Smooth muscle cell (in vitro differentiated cells): ENCODE measurements around the gene FBXL13. TPM values are rescaled to one million over a fixed set of nuclear protein-coding genes. Genes with fewer than 3 reads are reported as not detected.
A peak's percentile ranks its signal among the peaks of the same experiment; 100 is the strongest.

Experiments
- DNase-seq: peaks from one replicate; lab custom pipeline; 2025; ENCODE audit not compliant: unreplicated experiment; lab: John Stamatoyannopoulos, UW
- H2AFZ ChIP-seq: fragments of 200-600 bp; sonication (generic); 2 replicates; pipeline ENCODE4 v1.6.0; 2016; ENCODE audit warnings: antibody characterized with exemption, low read depth, mild to moderate bottlenecking
- H3F3A ChIP-seq: fragments of 200-600 bp; sonication (generic); 2 replicates; pipeline ENCODE4 v1.6.0; 2017; ENCODE audit warnings: antibody characterized with exemption, low read depth
- H3K27ac ChIP-seq: fragments of 200-600 bp; sonication (generic); 2 replicates; pipeline ENCODE4 v1.5.1; 2016; ENCODE audit warnings: low read depth, mild to moderate bottlenecking
- H3K27me3 ChIP-seq: fragments of 200-600 bp; sonication (generic); 2 replicates; pipeline ENCODE4 v1.6.1; 2016; ENCODE audit warnings: low read depth, mild to moderate bottlenecking
- H3K36me3 ChIP-seq: fragments of 200-600 bp; sonication (generic); 2 replicates; pipeline ENCODE4 v1.5.1; 2016; ENCODE audit warnings: low read depth
- H3K4me1 ChIP-seq: fragments of 200-600 bp; sonication (generic); 2 replicates; pipeline ENCODE4 v1.5.1; 2016; ENCODE audit warnings: low read depth
- H3K4me2 ChIP-seq: fragments of 200-600 bp; sonication (generic); 2 replicates; pipeline ENCODE4 v1.6.0; 2016; ENCODE audit warnings: mild to moderate bottlenecking
- H3K4me3 ChIP-seq: fragments of 200-600 bp; sonication (generic); 2 replicates; pipeline ENCODE4 v1.5.1; 2016; ENCODE audit warnings: mild to moderate bottlenecking
- H3K79me2 ChIP-seq: fragments of 200-600 bp; sonication (generic); 2 replicates; pipeline ENCODE4 v1.6.0; 2016; ENCODE audit warnings: low read depth, mild to moderate bottlenecking
- H3K9ac ChIP-seq: fragments of 200-600 bp; sonication (generic); 2 replicates; pipeline ENCODE4 v1.6.0; 2016; ENCODE audit warnings: low read depth
- H3K9me3 ChIP-seq: fragments of 200-600 bp; sonication (generic); replicated peaks from 2 replicates; pipeline ENCODE4 v1.5.1; 2016; ENCODE audit warnings: low read depth
- H4K20me1 ChIP-seq: fragments of 200-600 bp; sonication (generic); 2 replicates; pipeline ENCODE4 v1.6.0; 2016; ENCODE audit warnings: low read depth
- CTCF ChIP-seq: fragments of 200-600 bp; sonication (generic); IDR thresholded peaks from 2 replicates; pipeline ENCODE4 v1.5.1; 2017; ENCODE audit warnings: borderline replicate concordance, mild to moderate bottlenecking, antibody characterized with exemption; ENCODE audit not compliant: insufficient read depth, poor library complexity, severe bottlenecking
- WGBS: methylation state at CpG from one replicate; pipeline ENCODE4 v1.1.7; 2016; ENCODE audit warnings: low lambda C conversion rate; 5-methylcytosine and 5-hydroxymethylcytosine counted together
- polyA plus RNA-seq: library from polyadenylated mRNA; unstranded; fragments of >200 nt; fragmentation: Nextera tagmentation; extraction: Ambion mirVana; gene quantifications from 2 replicates; pipeline ENCODE4 v1.2.1, GENCODE V29; 2016
- total RNA-seq: library from RNA; depleted of rRNA; stranded (reverse); fragments of >200 nt; gene quantifications from 2 replicates; pipeline ENCODE4 v1.2.3, GENCODE V29; 2014

Gene FBXL13
- total and polyA plus RNA-seq, 2 experiments from 2014 or later = 2.6 to 12.1 TPM

GRCh38 chr7:102813191-102814024 lies 261.2 kb downstream of the FBXL13 start:
- no peaks in the 10 kb centered on the region for H3K36me3 ChIP-seq
- H3K27ac ChIP-seq = peak overlapping the region; percentile 51
- DNase-seq = no peak

GRCh38 chr7:102811942-102812678 lies 262.5 kb downstream of the FBXL13 start:
- no peak for TF ChIP-seq CTCF
- no peaks in the 10 kb centered on the region for H3K36me3 ChIP-seq
- no peaks in the 10 kb centered on the region for H4K20me1 ChIP-seq
- no peaks in the 10 kb centered on the region for H3F3A ChIP-seq
- H3K4me3 ChIP-seq = no peak overlapping the region
- no peak overlapping the region for H3K9ac ChIP-seq
- H3K79me2 ChIP-seq = no peaks in the 10 kb centered on the region
- H3K4me1 ChIP-seq = no peaks in the 10 kb centered on the region
- no peaks in the 10 kb centered on the region for H3K9me3 ChIP-seq
- no peak for DNase-seq
- WGBS = 51% methylated on average over 8 of the region's 8 CpGs
- H2AFZ ChIP-seq = no peak overlapping the region
- H3K27me3 ChIP-seq = no peaks in the 10 kb centered on the region
- no peak overlapping the region for H3K27ac ChIP-seq
- peak overlapping the region; percentile 64 for H3K4me2 ChIP-seq

More at GRCh38 chr7:102813191-102814024, 261.2 kb downstream of the FBXL13 start:
- Histone ChIP-seq H3K9ac (no peak overlapping the region), H2AFZ (no peak overlapping the region), H3K4me2 (peak overlapping the region; percentile 42), H3K4me1 (no peaks in the 10 kb centered on the region), H3F3A (no peaks in the 10 kb centered on the region), H3K27me3 (no peaks in the 10 kb centered on the region), H3K79me2 (no peaks in the 10 kb centered on the region), H3K9me3 (no peaks in the 10 kb centered on the region), H3K4me3 (no peak overlapping the region), H4K20me1 (no peaks in the 10 kb centered on the region)
- TF ChIP-seq CTCF = no peak
- WGBS = 90% methylated on average over 2 of the region's 2 CpGs

GRCh38 chr7:102810916-102811315 lies 263.7 kb downstream of the FBXL13 start:
- no peak overlapping the region for H3K9ac ChIP-seq
- H2AFZ ChIP-seq = no peak overlapping the region
- TF ChIP-seq CTCF = no peak
- no peaks in the 10 kb centered on the region for H3K36me3 ChIP-seq
- H3K4me1 ChIP-seq = no peaks in the 10 kb centered on the region
- H3F3A ChIP-seq = no peaks in the 10 kb centered on the region
- no peaks in the 10 kb centered on the region for H3K27me3 ChIP-seq
- no peak overlapping the region for H3K4me2 ChIP-seq
- H4K20me1 ChIP-seq = no peaks in the 10 kb centered on the region
- H3K79me2 ChIP-seq = no peaks in the 10 kb centered on the region
- H3K9me3 ChIP-seq = no peaks in the 10 kb centered on the region
- no peak overlapping the region for H3K4me3 ChIP-seq
- H3K27ac ChIP-seq = no peak overlapping the region
- DNase-seq = no peak
